A673 (cell line): ENCODE data around the gene ADARB2. TPM values are rescaled to one million over a fixed set of nuclear protein-coding genes. Genes with fewer than 3 reads are reported as not detected.

Experiments used
- BruUV-seq: library from RNA; stranded (reverse); fragments of 400-500 nt; replicated peaks from 2 replicates; lab custom pipeline; 2021; lab: Mats Ljungman, UMichigan
- CTCF ChIA-PET: fragments of 300-600 bp; sonication (Branson Sonifier 250); formaldehyde crosslinking; loops from one replicate; lab custom pipeline; 2022; ENCODE audit warnings: antibody characterized with exemption; lab: Charles Lee
- POLR2A ChIA-PET: fragments of 300-600 bp; sonication (Branson Sonifier 250); formaldehyde crosslinking; loops from one replicate; lab custom pipeline; 2022; ENCODE audit warnings: antibody characterized with exemption; ENCODE audit not compliant: low non-redundant PET; lab: Charles Lee
- DNase-seq: peaks from one replicate; pipeline ENCODE4 v3.0.0-alpha.2; 2015; ENCODE audit warnings: low spot score
- H3K27ac ChIP-seq: fragments of 200-600 bp; sonication (generic); 2 replicates; pipeline ENCODE4 v1.5.1; 2016; ENCODE audit warnings: mixed run types, low read depth, mild to moderate bottlenecking, mixed read lengths, antibody characterized with exemption, low read length; ENCODE audit not compliant: poor library complexity, severe bottlenecking
- H3K27me3 ChIP-seq: fragments of 200-600 bp; sonication (generic); replicated peaks from 2 replicates; pipeline ENCODE4 v1.6.1; 2017; ENCODE audit warnings: mixed run types, low read depth, mild to moderate bottlenecking, mixed read lengths, antibody characterized with exemption, low read length; ENCODE audit not compliant: insufficient read depth, poor library complexity
- H3K36me3 ChIP-seq: fragments of 200-600 bp; sonication (generic); 2 replicates; pipeline ENCODE4 v1.6.1; 2016; ENCODE audit warnings: mixed run types, mild to moderate bottlenecking, mixed read lengths, antibody characterized with exemption, low read length; ENCODE audit not compliant: insufficient read depth, poor library complexity, severe bottlenecking
- H3K4me1 ChIP-seq: fragments of 200-600 bp; sonication (generic); 2 replicates; pipeline ENCODE4 v1.6.1; 2017; ENCODE audit warnings: mixed run types, mild to moderate bottlenecking, mixed read lengths, antibody characterized with exemption, low read length; ENCODE audit not compliant: insufficient read depth, poor library complexity, severe bottlenecking
- H3K4me3 ChIP-seq: fragments of 200-600 bp; sonication (generic); 2 replicates; pipeline ENCODE4 v1.5.1; 2016; ENCODE audit warnings: low read depth, mixed run types, mild to moderate bottlenecking, mixed read lengths, low read length; ENCODE audit not compliant: poor library complexity, severe bottlenecking
- H3K9me3 ChIP-seq: fragments of 200-600 bp; sonication (generic); 2 replicates; pipeline ENCODE4 v1.6.1; 2016; ENCODE audit warnings: mixed run types, low read depth, mild to moderate bottlenecking, mixed read lengths, antibody characterized with exemption, low read length; ENCODE audit not compliant: poor library complexity, severe bottlenecking
- EZH2 ChIP-seq: fragments of 200-600 bp; sonication (generic); IDR thresholded peaks from 2 replicates; pipeline ENCODE4 v1.6.1; 2017; ENCODE audit warnings: borderline replicate concordance, low read depth, mild to moderate bottlenecking, mixed read lengths, antibody characterized with exemption, low read length; ENCODE audit not compliant: poor library complexity, severe bottlenecking
- intact Hi-C: fragments of 100-400 bp; cut with micrococcal nuclease; formaldehyde crosslinking; loops from one replicate; pipeline ENCODE4 v1.10.0; 2022; ENCODE audit not compliant: unreplicated experiment
- total RNA-seq: library from RNA; stranded (reverse); gene quantifications from 2 replicates; pipeline ENCODE4 v1.2.3, GENCODE V29; 2021
- TF ChIP-seq, protein P1 (sequence below): fragments of 300-800, 200-600 bp; sonication (generic); conservative IDR thresholded peaks from 2 replicates; pipeline ENCODE4 v1.5.1; 2017; ENCODE audit warnings: low read depth, mild to moderate bottlenecking, antibody characterized with exemption, low read length, moderate library complexity, mixed read lengths

The ADARB2 gene
- total RNA-seq, 1 experiment from 2014 or later = not detected

DNA sequence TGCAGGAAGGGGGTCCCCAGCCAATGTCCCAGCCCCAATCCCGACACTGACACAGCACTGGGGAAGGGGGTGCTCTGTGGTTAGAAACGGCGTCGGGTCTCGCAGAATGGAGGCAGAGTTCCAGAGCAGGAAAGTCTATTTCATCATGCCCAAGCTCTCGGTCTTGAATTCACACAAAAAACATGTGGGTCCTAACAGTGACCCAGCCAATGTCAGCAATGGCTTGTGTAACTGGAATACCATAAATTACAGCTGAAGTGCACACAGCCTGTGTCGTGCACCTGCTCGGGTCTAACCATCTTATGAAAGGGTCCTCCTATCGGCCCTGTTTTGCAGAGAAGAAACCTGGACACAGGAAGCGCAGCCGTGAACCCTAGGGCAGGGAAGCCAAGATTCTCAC is 324.1 kb downstream of the ADARB2 start:
- no peaks in the 10 kb centered on the region for H3K4me1 ChIP-seq
- intact Hi-C loops = no loop called here
- ChIA-PET CTCF (no interaction called here), POLR2A (no interaction called here)
- no peaks in the 10 kb centered on the region for H3K9me3 ChIP-seq
- BruUV-seq = no TSS peak
- peaks cover 54% of the 10 kb centered on the region for H3K27me3 ChIP-seq
- no peak for DNase-seq
- H3K36me3 ChIP-seq = no peaks in the 10 kb centered on the region
- TF ChIP-seq, protein P1, sequence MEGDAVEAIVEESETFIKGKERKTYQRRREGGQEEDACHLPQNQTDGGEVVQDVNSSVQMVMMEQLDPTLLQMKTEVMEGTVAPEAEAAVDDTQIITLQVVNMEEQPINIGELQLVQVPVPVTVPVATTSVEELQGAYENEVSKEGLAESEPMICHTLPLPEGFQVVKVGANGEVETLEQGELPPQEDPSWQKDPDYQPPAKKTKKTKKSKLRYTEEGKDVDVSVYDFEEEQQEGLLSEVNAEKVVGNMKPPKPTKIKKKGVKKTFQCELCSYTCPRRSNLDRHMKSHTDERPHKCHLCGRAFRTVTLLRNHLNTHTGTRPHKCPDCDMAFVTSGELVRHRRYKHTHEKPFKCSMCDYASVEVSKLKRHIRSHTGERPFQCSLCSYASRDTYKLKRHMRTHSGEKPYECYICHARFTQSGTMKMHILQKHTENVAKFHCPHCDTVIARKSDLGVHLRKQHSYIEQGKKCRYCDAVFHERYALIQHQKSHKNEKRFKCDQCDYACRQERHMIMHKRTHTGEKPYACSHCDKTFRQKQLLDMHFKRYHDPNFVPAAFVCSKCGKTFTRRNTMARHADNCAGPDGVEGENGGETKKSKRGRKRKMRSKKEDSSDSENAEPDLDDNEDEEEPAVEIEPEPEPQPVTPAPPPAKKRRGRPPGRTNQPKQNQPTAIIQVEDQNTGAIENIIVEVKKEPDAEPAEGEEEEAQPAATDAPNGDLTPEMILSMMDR = no peak
- TF ChIP-seq EZH2 = no peak
- H3K4me3 ChIP-seq = no peak overlapping the region
- H3K27ac ChIP-seq = no peak overlapping the region

DNA sequence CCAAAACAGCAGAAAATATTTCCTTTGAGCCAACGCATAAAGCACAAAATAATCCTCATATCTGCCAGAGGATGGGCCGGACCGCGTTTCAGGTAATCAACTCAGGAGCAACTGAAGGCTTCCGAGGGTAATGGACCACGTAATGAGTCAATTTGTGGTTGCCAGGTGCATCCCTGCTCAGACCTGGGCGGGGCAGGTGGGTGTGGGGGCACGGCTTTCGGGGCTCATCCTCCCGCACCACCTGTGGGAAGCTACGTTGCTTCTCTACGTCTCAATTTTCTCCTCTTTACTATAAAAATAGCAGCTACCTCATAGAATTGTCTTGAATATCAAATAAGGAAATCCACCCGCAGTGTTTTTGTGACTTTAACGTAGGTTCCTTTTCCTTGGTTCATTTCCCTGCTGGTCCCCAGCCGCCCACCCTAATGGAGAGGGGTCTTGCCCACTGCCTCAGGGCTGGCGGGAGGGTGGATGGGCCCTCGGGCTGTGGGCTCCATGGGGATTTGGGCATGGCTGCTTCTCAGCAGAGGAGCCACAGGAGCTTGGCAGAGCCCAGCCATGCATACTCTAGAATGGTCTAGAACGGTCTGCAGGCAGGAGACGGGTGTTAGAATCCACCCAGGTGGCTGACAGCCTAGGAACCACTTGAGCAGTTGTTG is 324.7 kb downstream of the ADARB2 start:
- CTCF ChIA-PET = no interaction called here
- intact Hi-C loops = no loop called here
- no peaks in the 10 kb centered on the region for H3K9me3 ChIP-seq

DNA sequence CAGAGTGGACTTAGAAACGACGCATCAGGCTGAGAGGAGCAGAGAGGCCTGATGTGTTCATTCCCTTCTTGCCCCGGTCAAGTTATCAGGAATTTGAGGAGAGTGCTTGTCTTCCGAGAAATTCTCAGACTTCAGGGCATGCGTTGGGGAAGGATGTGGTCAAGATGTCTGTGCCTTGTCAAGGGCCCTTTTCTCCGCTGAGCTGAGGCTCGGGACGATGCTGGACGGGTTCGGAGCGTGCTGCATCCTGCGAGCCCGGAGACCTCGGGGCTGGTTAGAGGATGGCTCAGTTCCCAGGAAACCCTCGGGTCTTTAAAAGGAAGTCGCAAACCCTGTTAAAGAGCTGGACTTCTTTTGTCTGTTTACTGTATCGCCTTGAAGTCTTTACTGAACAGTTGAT is 325.4 kb downstream of the ADARB2 start:
- intact Hi-C loops = no loop called here
- no peak for TF ChIP-seq EZH2
- TF ChIP-seq, protein P1 = no peak
- CTCF ChIA-PET = no interaction called here
- POLR2A ChIA-PET = no interaction called here
- BruUV-seq = no TSS peak
- no peak for DNase-seq
- H3K27ac ChIP-seq = no peak overlapping the region
- H3K27me3 ChIP-seq = peaks cover 54% of the 10 kb centered on the region
- H3K4me3 ChIP-seq = no peak overlapping the region
- H3K36me3 ChIP-seq = no peaks in the 10 kb centered on the region
- H3K9me3 ChIP-seq = no peaks in the 10 kb centered on the region
- no peaks in the 10 kb centered on the region for H3K4me1 ChIP-seq

More for the DNA sequence above, 324.7 kb downstream of the ADARB2 start:
- no peaks in the 10 kb centered on the region for H3K4me1 ChIP-seq
- POLR2A ChIA-PET = no interaction called here
- DNase-seq = no peak
- H3K4me3 ChIP-seq = no peak overlapping the region
- no peak overlapping the region for H3K27ac ChIP-seq
- H3K36me3 ChIP-seq = no peaks in the 10 kb centered on the region
- TF ChIP-seq, protein P1 = no peak
- no peak for TF ChIP-seq EZH2
- peaks cover 54% of the 10 kb centered on the region for H3K27me3 ChIP-seq
- BruUV-seq = no TSS peak
